Measurements from ENCODE around the gene LRTM1. TPM values are rescaled to one million over a fixed set of nuclear protein-coding genes. Genes with fewer than 3 reads are reported as not detected.

Gene LRTM1
- total and polyA plus RNA-seq, 7 donors, result 3.1 TPM; not detected in 6

DNA sequence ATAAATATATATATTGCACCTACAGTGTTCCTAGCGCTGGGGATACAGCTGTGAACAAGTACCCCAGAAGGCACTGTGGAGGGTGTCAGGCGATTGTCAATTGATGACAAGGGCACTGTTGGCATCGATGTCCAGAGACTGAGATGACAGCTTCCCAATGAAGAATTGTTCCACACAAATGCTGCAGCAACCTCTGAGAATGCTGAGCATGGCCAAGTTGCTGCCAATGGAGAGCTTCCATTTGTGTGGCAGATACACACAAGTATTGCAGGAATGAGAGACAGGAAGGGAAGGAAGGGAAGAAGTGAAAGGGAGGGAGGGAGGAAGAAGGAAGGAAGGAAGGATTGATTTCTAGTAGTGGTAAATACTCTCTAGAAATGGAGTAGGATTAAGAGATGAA, 21.9 kb downstream of the LRTM1 start:
- peak overlapping the region; percentile 78 for H3K27ac ChIP-seq

DNA sequence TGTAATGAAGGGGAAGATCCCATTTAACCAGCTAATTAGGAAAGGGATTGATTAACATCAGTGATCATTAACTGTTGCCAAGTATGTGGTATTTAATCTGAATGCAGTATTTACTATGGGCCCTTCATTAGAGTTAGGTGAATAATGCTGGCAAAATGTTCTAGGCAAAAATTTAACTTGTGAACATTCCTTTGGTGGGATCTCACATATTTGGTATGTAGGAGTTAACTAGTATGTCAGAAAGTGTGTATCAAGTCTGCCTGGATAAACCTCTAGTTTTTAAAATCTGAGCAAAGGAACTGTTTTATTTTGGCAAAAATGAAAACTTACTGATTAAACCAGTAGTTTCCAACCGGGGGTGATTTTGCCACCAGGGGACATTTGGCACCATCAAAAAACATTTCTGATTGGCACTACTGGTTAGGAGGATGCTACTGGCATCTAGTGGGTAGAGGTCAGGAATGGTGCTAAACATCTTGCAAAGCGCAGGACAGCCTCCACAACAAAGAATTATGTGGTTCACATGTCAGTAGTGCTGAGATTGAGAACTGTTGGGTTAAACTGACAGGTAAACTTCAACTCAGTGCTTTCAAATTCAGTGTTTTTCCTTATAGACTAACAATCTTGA, 22.5 kb downstream of the LRTM1 start:
- H3K4me1 ChIP-seq, result peaks cover 52% of the 10 kb centered on the region
- H3K9me3 ChIP-seq, result no peaks in the 10 kb centered on the region
- DNase-seq (no peak), ATAC-seq (no peak)
- peak overlapping the region; percentile 78 for H3K27ac ChIP-seq
- 39 to 43% (median 41%) methylated on average over 2 of the region's 2 CpGs for WGBS, 3 donors
- intact Hi-C loops (cut with DNase I), result no loop called here
- TF ChIP-seq, protein P1, sequence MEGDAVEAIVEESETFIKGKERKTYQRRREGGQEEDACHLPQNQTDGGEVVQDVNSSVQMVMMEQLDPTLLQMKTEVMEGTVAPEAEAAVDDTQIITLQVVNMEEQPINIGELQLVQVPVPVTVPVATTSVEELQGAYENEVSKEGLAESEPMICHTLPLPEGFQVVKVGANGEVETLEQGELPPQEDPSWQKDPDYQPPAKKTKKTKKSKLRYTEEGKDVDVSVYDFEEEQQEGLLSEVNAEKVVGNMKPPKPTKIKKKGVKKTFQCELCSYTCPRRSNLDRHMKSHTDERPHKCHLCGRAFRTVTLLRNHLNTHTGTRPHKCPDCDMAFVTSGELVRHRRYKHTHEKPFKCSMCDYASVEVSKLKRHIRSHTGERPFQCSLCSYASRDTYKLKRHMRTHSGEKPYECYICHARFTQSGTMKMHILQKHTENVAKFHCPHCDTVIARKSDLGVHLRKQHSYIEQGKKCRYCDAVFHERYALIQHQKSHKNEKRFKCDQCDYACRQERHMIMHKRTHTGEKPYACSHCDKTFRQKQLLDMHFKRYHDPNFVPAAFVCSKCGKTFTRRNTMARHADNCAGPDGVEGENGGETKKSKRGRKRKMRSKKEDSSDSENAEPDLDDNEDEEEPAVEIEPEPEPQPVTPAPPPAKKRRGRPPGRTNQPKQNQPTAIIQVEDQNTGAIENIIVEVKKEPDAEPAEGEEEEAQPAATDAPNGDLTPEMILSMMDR (IDR thresholded peaks at IDR 0.05), result no peak
- H3K27me3 ChIP-seq (ENCODE audit: insufficient read depth in 3 of 3, low read length in 2 of 3), result no peaks in the 10 kb centered on the region
- H3K36me3 ChIP-seq (ENCODE audit: insufficient read depth in 1 of 2, low read depth in 1 of 2), result no peaks in the 10 kb centered on the region
- no peak overlapping the region for H3K4me3 ChIP-seq

More for the DNA sequence above, 21.9 kb downstream of the LRTM1 start:
- Histone ChIP-seq H3K9me3 (no peaks in the 10 kb centered on the region), H3K4me1 (peaks cover 47% of the 10 kb centered on the region), H3K27me3 (ENCODE audit: insufficient read depth in 3 of 3, low read length in 2 of 3) (no peaks in the 10 kb centered on the region), H3K36me3 (ENCODE audit: insufficient read depth in 1 of 2, low read depth in 1 of 2) (no peaks in the 10 kb centered on the region), H3K4me3 (no peak overlapping the region)
- TF ChIP-seq, protein P1 (IDR thresholded peaks at IDR 0.05), result no peak
- 50 to 60% (median 51%) methylated on average over 3 of the region's 3 CpGs for WGBS, 3 donors
- intact Hi-C loops (cut with DNase I), result no loop called here
- DNase-seq (no peak), ATAC-seq (peak in 1 of 4 donors; percentile 32)

DNA sequence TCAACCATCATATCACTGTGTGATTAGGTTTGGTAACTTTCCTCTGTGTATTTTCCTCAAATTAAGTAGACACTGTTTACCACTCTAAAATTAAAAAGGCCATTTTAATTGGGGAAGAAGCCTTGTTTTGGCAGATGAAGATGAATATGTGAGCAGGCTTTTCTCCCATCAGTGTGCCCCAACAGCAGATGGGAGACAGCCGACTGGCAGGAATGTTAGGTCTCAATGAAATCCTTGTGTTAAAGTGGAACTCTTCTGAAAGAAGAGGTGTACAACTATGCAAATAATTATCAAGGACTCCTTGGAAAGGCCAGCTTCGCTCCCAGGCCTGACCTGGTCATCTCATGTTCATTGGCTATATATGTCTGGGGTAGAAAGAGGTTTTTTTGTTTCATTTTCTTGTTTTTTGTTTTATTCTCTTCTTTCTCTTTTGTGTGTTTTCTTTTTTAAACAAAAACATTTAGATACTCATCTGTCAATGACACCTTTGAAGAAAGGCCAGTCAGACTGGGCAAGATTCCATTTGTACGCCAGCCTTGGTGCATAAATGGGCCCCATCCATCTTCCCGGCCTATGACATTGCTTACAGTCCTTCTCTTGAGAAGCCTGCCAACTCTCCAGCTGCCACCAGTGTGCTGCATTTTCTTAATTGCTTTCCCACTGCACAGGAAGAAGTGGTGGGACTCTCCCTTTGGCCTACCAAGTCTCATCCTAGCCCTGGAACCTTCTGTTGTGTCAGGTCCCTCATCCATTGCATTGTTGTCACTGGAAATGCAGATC, 25.8 kb downstream of the LRTM1 start:
- H3K27ac ChIP-seq, result peak overlapping the region; percentile 87
- 41 to 50% (median 43%) methylated on average over 4 of the region's 4 CpGs for WGBS, 3 donors
- intact Hi-C loops (cut with DNase I), result no loop called here
- H3K4me3 ChIP-seq, result no peak overlapping the region
- no peaks in the 10 kb centered on the region for H3K9me3 ChIP-seq
- no peaks in the 10 kb centered on the region for H3K36me3 ChIP-seq (ENCODE audit: insufficient read depth in 1 of 2, low read depth in 1 of 2)
- H3K27me3 ChIP-seq (ENCODE audit: insufficient read depth in 3 of 3, low read length in 2 of 3), result no peaks in the 10 kb centered on the region
- DNase-seq (no peak), ATAC-seq (peak in 1 of 4 donors; percentile 27)
- TF ChIP-seq, protein P1 (IDR thresholded peaks at IDR 0.05), result no peak
- H3K4me1 ChIP-seq, result peaks cover 60% of the 10 kb centered on the region

DNA sequence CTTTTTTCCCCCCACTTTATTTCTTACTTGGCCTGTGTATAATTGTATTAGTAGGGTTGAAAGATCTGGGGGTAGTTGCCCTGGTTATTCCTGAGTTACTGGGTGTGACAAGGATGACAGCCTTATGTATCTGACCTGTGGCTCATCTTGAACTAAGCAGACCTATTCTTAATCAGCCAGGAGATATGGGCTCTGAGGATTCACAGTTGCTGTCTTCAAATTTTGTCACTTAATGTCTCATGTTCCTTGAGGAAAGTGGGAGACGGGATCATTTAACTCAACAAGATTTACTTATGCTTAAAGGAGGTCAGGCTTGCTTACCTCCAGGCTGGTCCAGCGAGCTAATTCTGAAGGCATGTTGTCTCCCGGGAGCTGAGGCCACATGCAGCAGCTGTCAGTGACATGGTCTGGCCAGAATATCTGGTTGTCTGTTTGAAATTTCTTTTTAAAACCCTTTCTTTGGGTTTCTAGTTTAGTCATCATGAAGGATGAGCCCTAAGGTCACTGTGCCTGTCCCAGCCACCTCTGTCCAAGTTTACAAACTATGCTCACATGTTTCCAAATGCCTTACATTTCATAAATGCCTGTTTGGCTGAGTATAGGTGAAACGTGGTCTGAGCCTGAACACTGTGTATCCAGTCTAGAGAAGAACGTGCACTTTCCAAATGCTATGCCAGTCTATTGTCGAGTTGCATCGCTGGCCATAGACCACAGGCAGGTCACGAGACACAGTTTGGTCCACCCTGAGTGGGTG, 26.8 kb downstream of the LRTM1 start:
- H3K9me3 ChIP-seq, result no peaks in the 10 kb centered on the region
- H3K27me3 ChIP-seq (ENCODE audit: insufficient read depth in 3 of 3, low read length in 2 of 3), result no peaks in the 10 kb centered on the region
- H3K36me3 ChIP-seq (ENCODE audit: insufficient read depth in 1 of 2, low read depth in 1 of 2), result no peaks in the 10 kb centered on the region
- peak overlapping the region; percentile 87 for H3K27ac ChIP-seq
- peaks cover 49% of the 10 kb centered on the region for H3K4me1 ChIP-seq
- intact Hi-C loops (cut with DNase I), result no loop called here
- DNase-seq (peak in 1 of 2 donors; percentile 65), ATAC-seq (peak; percentile 88 to 93 (median 92))
- WGBS, 3 donors, result 21 to 42% (median 24%) methylated on average over 8 of the region's 8 CpGs
- TF ChIP-seq, protein P1 (IDR thresholded peaks at IDR 0.05), result no peak
- H3K4me3 ChIP-seq, result no peak overlapping the region

Measured in psoas muscle (tissue), 8 donors.